HUES64 (cell line): Measurements from ENCODE around the gene TEX2.

ENCODE experiments used
- H3K27ac ChIP-seq: 2 replicates; pipeline ENCODE4 v1.7.0; 2013; ENCODE audit warnings: low read depth, low read length, inconsistent platforms
- H3K27me3 ChIP-seq: 2 replicates; pipeline ENCODE4 v1.6.1; 2013; ENCODE audit warnings: mild to moderate bottlenecking, low read length; ENCODE audit not compliant: insufficient read depth
- H3K36me3 ChIP-seq: 2 replicates; pipeline ENCODE4 v1.6.1; 2013; ENCODE audit warnings: mild to moderate bottlenecking, low read length; ENCODE audit not compliant: insufficient read depth
- H3K4me1 ChIP-seq: 2 replicates; pipeline ENCODE4 v1.6.1; 2013; ENCODE audit warnings: mild to moderate bottlenecking, low read length, moderate library complexity; ENCODE audit not compliant: insufficient read depth
- H3K4me3 ChIP-seq: 2 replicates; pipeline ENCODE4 v1.5.1; 2013; ENCODE audit warnings: mild to moderate bottlenecking, low read length, moderate library complexity
- H3K9ac ChIP-seq: 2 replicates; pipeline ENCODE4 v1.6.1; 2013; ENCODE audit warnings: mild to moderate bottlenecking, low read depth, low read length
- H3K9me3 ChIP-seq: 2 replicates; pipeline ENCODE4 v1.6.1; 2013; ENCODE audit warnings: low read depth, low read length; ENCODE audit not compliant: insufficient read depth
- WGBS: fragments of 150-250, 120-280 bp; methylation state at CpG from one replicate; pipeline ENCODE4 v1.1.7; 2013; ENCODE audit warnings: missing lambda C conversion rate; 5-methylcytosine and 5-hydroxymethylcytosine counted together

TEX2 gene

GRCh38 chr17:64163468-64163867 is 99.6 kb downstream of the TEX2 start:
- H3K36me3 ChIP-seq = no peaks in the 10 kb centered on the region
- 87% methylated on average over 6 of the region's 6 CpGs for WGBS
- no peak overlapping the region for H3K9ac ChIP-seq
- H3K27me3 ChIP-seq = no peaks in the 10 kb centered on the region
- H3K4me1 ChIP-seq = no peaks in the 10 kb centered on the region
- H3K4me3 ChIP-seq = no peak overlapping the region
- no peak overlapping the region for H3K27ac ChIP-seq
- no peaks in the 10 kb centered on the region for H3K9me3 ChIP-seq

GRCh38 chr17:64162554-64162953 is 100.5 kb downstream of the TEX2 start:
- H3K4me3 ChIP-seq = no peak overlapping the region
- H3K27ac ChIP-seq = no peak overlapping the region
- no peak overlapping the region for H3K9ac ChIP-seq
- no peaks in the 10 kb centered on the region for H3K27me3 ChIP-seq
- WGBS = 95% methylated on average over 2 of the region's 2 CpGs
- H3K4me1 ChIP-seq = peaks cover 9% of the 10 kb centered on the region
- H3K9me3 ChIP-seq = no peaks in the 10 kb centered on the region
- no peaks in the 10 kb centered on the region for H3K36me3 ChIP-seq

- Histone ChIP-seq H3K4me1 (peaks cover 10% of the 10 kb centered on the region), H3K9me3 (no peaks in the 10 kb centered on the region), H3K27ac (no peak overlapping the region), H3K36me3 (no peaks in the 10 kb centered on the region), H3K4me3 (no peak overlapping the region), H3K9ac (no peak overlapping the region), H3K27me3 (no peaks in the 10 kb centered on the region)
- WGBS = 91% methylated on average over 6 of the region's 6 CpGs
Measured at GRCh38 chr17:64161380-64162176, 101.5 kb downstream of the TEX2 start.

GRCh38 chr17:64160378-64160777 is 102.7 kb downstream of the TEX2 start:
- H3K4me3 ChIP-seq = no peak overlapping the region
- no peak overlapping the region for H3K27ac ChIP-seq
- no peak overlapping the region for H3K9ac ChIP-seq
- peaks cover 10% of the 10 kb centered on the region for H3K4me1 ChIP-seq
- H3K9me3 ChIP-seq = no peaks in the 10 kb centered on the region
- H3K36me3 ChIP-seq = no peaks in the 10 kb centered on the region
- no peaks in the 10 kb centered on the region for H3K27me3 ChIP-seq
- 94% methylated on average over 4 of the region's 4 CpGs for WGBS

GRCh38 chr17:64158831-64159590 is 104.0 kb downstream of the TEX2 start:
- Histone ChIP-seq H3K9ac (no peak overlapping the region), H3K27me3 (no peaks in the 10 kb centered on the region), H3K9me3 (no peaks in the 10 kb centered on the region), H3K4me3 (no peak overlapping the region), H3K27ac (no peak overlapping the region), H3K36me3 (no peaks in the 10 kb centered on the region), H3K4me1 (peaks cover 10% of the 10 kb centered on the region)
- WGBS = 89% methylated on average over 12 of the region's 12 CpGs

- no peak overlapping the region for H3K4me3 ChIP-seq
- WGBS = 78% methylated on average over 7 of the region's 7 CpGs
Measured at GRCh38 chr17:64158406-64158805, 104.7 kb downstream of the TEX2 start.

GRCh38 chr17:64157669-64158180 is 105.3 kb downstream of the TEX2 start:
- Histone ChIP-seq H3K9me3 (no peaks in the 10 kb centered on the region), H3K27ac (no peak overlapping the region), H3K9ac (no peak overlapping the region), H3K36me3 (peaks cover 2% of the 10 kb centered on the region; the same call in 1 of the 2 replicates), H3K27me3 (no peaks in the 10 kb centered on the region), H3K4me1 (peaks cover 10% of the 10 kb centered on the region), H3K4me3 (no peak overlapping the region)
- 83% methylated on average over 1 of the region's 2 CpGs for WGBS

More at GRCh38 chr17:64158406-64158805, 104.7 kb downstream of the TEX2 start:
- H3K9ac ChIP-seq = no peak overlapping the region
- peaks cover 10% of the 10 kb centered on the region for H3K4me1 ChIP-seq
- no peaks in the 10 kb centered on the region for H3K27me3 ChIP-seq
- no peaks in the 10 kb centered on the region for H3K36me3 ChIP-seq
- no peak overlapping the region for H3K27ac ChIP-seq
- no peaks in the 10 kb centered on the region for H3K9me3 ChIP-seq

GRCh38 chr17:64156670-64157069 is 106.4 kb downstream of the TEX2 start:
- Histone ChIP-seq H3K4me3 (no peak overlapping the region), H3K27me3 (no peaks in the 10 kb centered on the region), H3K9me3 (no peaks in the 10 kb centered on the region), H3K4me1 (peaks cover 10% of the 10 kb centered on the region), H3K27ac (no peak overlapping the region), H3K9ac (no peak overlapping the region), H3K36me3 (peaks cover 7% of the 10 kb centered on the region; the same call in 1 of the 2 replicates)
- WGBS = 92% methylated on average over 2 of the region's 2 CpGs

GRCh38 chr17:64155751-64156544 is 107.1 kb downstream of the TEX2 start:
- Histone ChIP-seq H3K36me3 (peaks cover 7% of the 10 kb centered on the region; the same call in 1 of the 2 replicates), H3K27me3 (no peaks in the 10 kb centered on the region), H3K9me3 (no peaks in the 10 kb centered on the region), H3K4me3 (no peak overlapping the region), H3K27ac (no peak overlapping the region), H3K4me1 (peaks cover 10% of the 10 kb centered on the region), H3K9ac (no peak overlapping the region)
- WGBS = 90% methylated on average over 11 of the region's 11 CpGs

- Histone ChIP-seq H3K9me3 (no peaks in the 10 kb centered on the region), H3K9ac (no peak overlapping the region), H3K27ac (no peak overlapping the region), H3K27me3 (no peaks in the 10 kb centered on the region), H3K4me1 (peaks cover 10% of the 10 kb centered on the region), H3K4me3 (no peak overlapping the region), H3K36me3 (peaks cover 12% of the 10 kb centered on the region; the same call in 1 of the 2 replicates)
- WGBS = 95% methylated on average over 7 of the region's 7 CpGs
Measured at GRCh38 chr17:64155129-64155528, 107.9 kb downstream of the TEX2 start.
